ENCODE measurements around the gene TIMELESS. TPM values are rescaled to one million over a fixed set of nuclear protein-coding genes. Genes with fewer than 3 reads are reported as not detected.
"Not testable (repeated sequence)": the region's sequence is repeated elsewhere in the genome, so short reads cannot be mapped to it uniquely, and the experiment has no call there.

The TIMELESS gene
- total and polyA plus RNA-seq, 10 of the 15 experiments (the other 5 are each of a cell fraction or from before 2014, with no cell fraction given): 5.8 to 57.8 (median 31.8) TPM

- in situ Hi-C loops (cut with MboI) (no loop called here), intact Hi-C loops (cut with micrococcal nuclease; ENCODE audit: unreplicated experiment) (no loop called here)
- no peak overlapping the region for H3K27ac ChIP-seq (ENCODE audit: control insufficient read depth, insufficient read depth)
- no peaks in the 10 kb centered on the region for H3K27me3 ChIP-seq (replicated peaks in 1 of 2; ENCODE audit: control insufficient read depth in 2 of 2, insufficient read depth in 2 of 2, low read length in 1 of 2)
- H2AFZ ChIP-seq (ENCODE audit: control insufficient read depth, low read depth, low read length): no peak overlapping the region
- SMC1A ChIA-PET (ENCODE audit: uncharacterized antibody, unreplicated experiment): interaction anchor here (1.5 kb wide), 1 partner anchor 27 kb away, joined by 3 read pairs; no protein-coding TSS in a partner anchor
- DNase-seq (ENCODE audit: low read depth, low spot score) (no peak), FAIRE-seq (no peak), ATAC-seq (no peak)
- no peak overlapping the region for H3K4me2 ChIP-seq (ENCODE audit: control insufficient read depth, insufficient read depth)
- BruUV-seq (replicated peaks): no TSS peak
- POLR2A ChIA-PET: no interaction called here
- CTCF ChIA-PET: no interaction called here
- no peaks in the 10 kb centered on the region for H3K9me3 ChIP-seq (replicated peaks; ENCODE audit: control insufficient read depth, insufficient read depth, low read length)
- H3K79me2 ChIP-seq (ENCODE audit: control insufficient read depth, insufficient read depth, low read length): no peaks in the 10 kb centered on the region
- no peak overlapping the region for H3K9ac ChIP-seq (ENCODE audit: control insufficient read depth, insufficient read depth, low read length)
- RAD21 ChIA-PET (ENCODE audit: unreplicated experiment): no interaction called here
- H3K4me1 ChIP-seq (ENCODE audit: control insufficient read depth, insufficient read depth, low read length): no peaks in the 10 kb centered on the region
- no peaks in the 10 kb centered on the region for H4K20me1 ChIP-seq (ENCODE audit: control insufficient read depth, insufficient read depth)
- no peak overlapping the region for H3K4me3 ChIP-seq
- 68% methylated on average over 5 of the region's 5 CpGs for WGBS (ENCODE audit: insufficient coverage, insufficient replicate concordance, low lambda C conversion rate, missing lambda C conversion rate)
- TF ChIP-seq NFIC (IDR thresholded peaks at IDR 0.05; ENCODE audit: low read depth, low read length) (no peak), SREBF1 (IDR thresholded peaks at IDR 0.05; ENCODE audit: low read length) (no peak), HCFC1 (IDR thresholded peaks at IDR 0.05; ENCODE audit: low read length) (no peak), EGR1 (IDR thresholded peaks at IDR 0.05; ENCODE audit: borderline replicate concordance in 1 of 2, low read depth in 2 of 2, low read length in 2 of 2) (no peak)
- H3K36me3 ChIP-seq (ENCODE audit: control insufficient read depth in 2 of 2, insufficient read depth in 2 of 2, low read length in 1 of 2): peaks cover 0 to under 1% of the 10 kb centered on the region in 2 experiments; a peak in 1 of 4 replicates
Observed at GRCh38 chr12:56408799-56409417, 40.3 kb downstream of the TIMELESS start.

- intact Hi-C loops (cut with micrococcal nuclease; ENCODE audit: unreplicated experiment); H3K79me2 ChIP-seq (ENCODE audit: control insufficient read depth, insufficient read depth, low read length); DNase-seq (ENCODE audit: low read depth, low spot score); H3K4me3 ChIP-seq; FAIRE-seq; ATAC-seq; H4K20me1 ChIP-seq (ENCODE audit: control insufficient read depth, insufficient read depth); BruUV-seq (replicated peaks); SMC1A ChIA-PET (ENCODE audit: uncharacterized antibody, unreplicated experiment); in situ Hi-C loops (cut with MboI); H3K9ac ChIP-seq (ENCODE audit: control insufficient read depth, insufficient read depth, low read length); H3K27ac ChIP-seq (ENCODE audit: control insufficient read depth, insufficient read depth); H3K4me1 ChIP-seq (ENCODE audit: control insufficient read depth, insufficient read depth, low read length); CTCF ChIA-PET; POLR2A ChIA-PET; H2AFZ ChIP-seq (ENCODE audit: control insufficient read depth, low read depth, low read length); RAD21 ChIA-PET (ENCODE audit: unreplicated experiment); H3K27me3 ChIP-seq (replicated peaks in 1 of 2; ENCODE audit: control insufficient read depth in 2 of 2, insufficient read depth in 2 of 2, low read length in 1 of 2); H3K4me2 ChIP-seq (ENCODE audit: control insufficient read depth, insufficient read depth); H3K9me3 ChIP-seq (replicated peaks; ENCODE audit: control insufficient read depth, insufficient read depth, low read length); H3K36me3 ChIP-seq (ENCODE audit: control insufficient read depth in 2 of 2, insufficient read depth in 2 of 2, low read length in 1 of 2): not testable (repeated sequence)
- WGBS (ENCODE audit: insufficient coverage, insufficient replicate concordance, low lambda C conversion rate, missing lambda C conversion rate): 63% methylated on average over 3 of the region's 3 CpGs
Observed at GRCh38 chr12:56404227-56404626, 45.0 kb downstream of the TIMELESS start.

- FAIRE-seq; RAD21 ChIA-PET (ENCODE audit: unreplicated experiment); H3K4me2 ChIP-seq (ENCODE audit: control insufficient read depth, insufficient read depth); DNase-seq (ENCODE audit: low read depth, low spot score); in situ Hi-C loops (cut with MboI); H3K4me3 ChIP-seq; H3K27ac ChIP-seq (ENCODE audit: control insufficient read depth, insufficient read depth); SMC1A ChIA-PET (ENCODE audit: uncharacterized antibody, unreplicated experiment); H3K27me3 ChIP-seq (replicated peaks in 1 of 2; ENCODE audit: control insufficient read depth in 2 of 2, insufficient read depth in 2 of 2, low read length in 1 of 2); intact Hi-C loops (cut with micrococcal nuclease; ENCODE audit: unreplicated experiment); BruUV-seq (replicated peaks); H3K36me3 ChIP-seq (ENCODE audit: control insufficient read depth in 2 of 2, insufficient read depth in 2 of 2, low read length in 1 of 2); H3K79me2 ChIP-seq (ENCODE audit: control insufficient read depth, insufficient read depth, low read length); H3K9me3 ChIP-seq (replicated peaks; ENCODE audit: control insufficient read depth, insufficient read depth, low read length); ATAC-seq; H3K4me1 ChIP-seq (ENCODE audit: control insufficient read depth, insufficient read depth, low read length); H4K20me1 ChIP-seq (ENCODE audit: control insufficient read depth, insufficient read depth); CTCF ChIA-PET; H2AFZ ChIP-seq (ENCODE audit: control insufficient read depth, low read depth, low read length); H3K9ac ChIP-seq (ENCODE audit: control insufficient read depth, insufficient read depth, low read length): not testable (repeated sequence)
- POLR2A ChIA-PET: interaction anchor here (0.5 kb wide), 1 partner anchor 317 kb away, joined by 3 read pairs; no protein-coding TSS in a partner anchor
Observed at GRCh38 chr12:56401612-56402011, 47.6 kb downstream of the TIMELESS start.

- H4K20me1 ChIP-seq (ENCODE audit: control insufficient read depth, insufficient read depth); RAD21 ChIA-PET (ENCODE audit: unreplicated experiment); intact Hi-C loops (cut with micrococcal nuclease; ENCODE audit: unreplicated experiment); DNase-seq (ENCODE audit: low read depth, low spot score); CTCF ChIA-PET; ATAC-seq; in situ Hi-C loops (cut with MboI); H3K4me2 ChIP-seq (ENCODE audit: control insufficient read depth, insufficient read depth); H2AFZ ChIP-seq (ENCODE audit: control insufficient read depth, low read depth, low read length); H3K9ac ChIP-seq (ENCODE audit: control insufficient read depth, insufficient read depth, low read length); H3K4me1 ChIP-seq (ENCODE audit: control insufficient read depth, insufficient read depth, low read length); BruUV-seq (replicated peaks); H3K9me3 ChIP-seq (replicated peaks; ENCODE audit: control insufficient read depth, insufficient read depth, low read length); FAIRE-seq; SMC1A ChIA-PET (ENCODE audit: uncharacterized antibody, unreplicated experiment); POLR2A ChIA-PET; H3K79me2 ChIP-seq (ENCODE audit: control insufficient read depth, insufficient read depth, low read length); H3K4me3 ChIP-seq; H3K36me3 ChIP-seq (ENCODE audit: control insufficient read depth in 2 of 2, insufficient read depth in 2 of 2, low read length in 1 of 2); H3K27me3 ChIP-seq (replicated peaks in 1 of 2; ENCODE audit: control insufficient read depth in 2 of 2, insufficient read depth in 2 of 2, low read length in 1 of 2); H3K27ac ChIP-seq (ENCODE audit: control insufficient read depth, insufficient read depth): not testable (repeated sequence)
- WGBS (ENCODE audit: insufficient coverage, insufficient replicate concordance, low lambda C conversion rate, missing lambda C conversion rate): 100% methylated on average over 1 of the region's 3 CpGs
Observed at GRCh38 chr12:56401125-56401524, 48.1 kb downstream of the TIMELESS start.

Data from GM12878 (cell line).